NCI-H748 (cell line): Measurements from ENCODE around the gene INMT.

ENCODE experiments used
- DNase-seq: peaks from one replicate; lab custom pipeline; 2025; ENCODE audit not compliant: unreplicated experiment; lab: John Stamatoyannopoulos, UW

Gene INMT

GRCh38 chr7:30727061-30727945, 24.6 kb upstream of the INMT start:
- no peak for DNase-seq

GRCh38 chr7:30728591-30729100, 23.3 kb upstream of the INMT start:
- no peak for DNase-seq

- DNase-seq, result no peak
Measured at GRCh38 chr7:30729642-30730041, 22.3 kb upstream of the INMT start.

- DNase-seq, result no peak
Measured at GRCh38 chr7:30730097-30730496, 21.8 kb upstream of the INMT start.

- DNase-seq, result no peak
Measured at GRCh38 chr7:30730996-30731395, 20.9 kb upstream of the INMT start.

GRCh38 chr7:30731581-30731980, 20.4 kb upstream of the INMT start:
- DNase-seq, result peak; percentile 62

GRCh38 chr7:30732606-30733005, 19.3 kb upstream of the INMT start:
- no peak for DNase-seq

GRCh38 chr7:30733216-30733615, 18.7 kb upstream of the INMT start:
- DNase-seq, result no peak

- DNase-seq, result no peak
Measured at GRCh38 chr7:30733691-30734090, 18.2 kb upstream of the INMT start.

GRCh38 chr7:30734497-30734896, 17.4 kb upstream of the INMT start:
- DNase-seq, result no peak

GRCh38 chr7:30735631-30736030, 16.3 kb upstream of the INMT start:
- no peak for DNase-seq

- DNase-seq, result no peak
Measured at GRCh38 chr7:30736291-30736690, 15.6 kb upstream of the INMT start.

GRCh38 chr7:30738026-30738915, 13.7 kb upstream of the INMT start:
- no peak for DNase-seq

- DNase-seq, result no peak
Measured at GRCh38 chr7:30739691-30740090, 12.2 kb upstream of the INMT start.

GRCh38 chr7:30740417-30741181, 11.3 kb upstream of the INMT start:
- peak; percentile 69 for DNase-seq

GRCh38 chr7:30741289-30741688, 10.6 kb upstream of the INMT start:
- no peak for DNase-seq

GRCh38 chr7:30743371-30744074, 8.4 kb upstream of the INMT start:
- DNase-seq, result peak; percentile 16

GRCh38 chr7:30744075-30744417, 7.9 kb upstream of the INMT start:
- no peak for DNase-seq

- DNase-seq, result no peak
Measured at GRCh38 chr7:30745261-30745941, 6.5 kb upstream of the INMT start.

GRCh38 chr7:30750010-30750409, 1.9 kb upstream of the INMT start:
- no peak for DNase-seq
